Renal cortex interstitium (tissue), 15 donors: ENCODE measurements around the gene CCM2. TPM values are rescaled to one million over a fixed set of nuclear protein-coding genes. Genes with fewer than 3 reads are reported as not detected.

Experiments
- DNase-seq, 11 donors: peaks; one replicate each; pipeline ENCODE4 v3.0.0-alpha.2; 2013; ENCODE audit warnings: low read depth in 9 of 11, low spot score in 4 of 11; ENCODE audit errors: extremely low read depth in 1 of 11
- long read RNA-seq, 16 experiments: transcript quantifications; one replicate each; lab custom pipeline, GENCODE V29; 2026
- polyA plus RNA-seq, 3 donors: library from polyadenylated mRNA; unstranded; fragments of 120-200 nt; gene quantifications; one replicate each; pipeline ENCODE4 v1.2.1, GENCODE V29; 2013; ENCODE audit not compliant: insufficient read length in 3 of 3

CCM2 gene
- 10 to 100 TPM; 23.8 to 32.9 (median 26.1) TPM for polyA plus RNA-seq
- long read RNA-seq, donor 1, partial matches to known transcripts: 0 of 5 reads
- long read RNA-seq, donor 1, other reads (novel, unspliced or antisense): 0 of 5 reads
- long read RNA-seq, donor 2, transcript CCM2-201 (10 exons, 1,894 nt): major isoform, 5 of 5 reads
- long read RNA-seq, donor 2, partial matches to known transcripts: 0 of 5 reads
- long read RNA-seq, donor 2, other reads (novel, unspliced or antisense): 0 of 5 reads
- long read RNA-seq, donor 3, transcript CCM2-201 (10 exons, 1,894 nt): major isoform, 10 of 19 reads
- long read RNA-seq, donor 3, partial matches to known transcripts: 0 of 19 reads
- long read RNA-seq, donor 3, other reads (novel, unspliced or antisense): 0 of 19 reads
- long read RNA-seq, donor 4, transcript CCM2-201 (10 exons, 1,894 nt): major isoform, 6 of 8 reads
- long read RNA-seq, donor 4, partial matches to known transcripts: 0 of 8 reads
- long read RNA-seq, donor 4, other reads (novel, unspliced or antisense): 0 of 8 reads
- long read RNA-seq, donor 5: 0 reads
- long read RNA-seq, donor 6, partial matches to known transcripts: 0 of 4 reads
- long read RNA-seq, donor 6, other reads (novel, unspliced or antisense): 0 of 4 reads
- long read RNA-seq, donor 7, transcript CCM2-201 (10 exons, 1,894 nt): major isoform, 6 of 66 reads
- long read RNA-seq, donor 7, partial matches to known transcripts: 38 of 66 reads
- long read RNA-seq, donor 7, other reads (novel, unspliced or antisense): 20 of 66 reads
- long read RNA-seq, donor 8: 0 reads
- long read RNA-seq, donor 9, partial matches to known transcripts: 0 of 4 reads
- long read RNA-seq, donor 9, other reads (novel, unspliced or antisense): 0 of 4 reads
- long read RNA-seq, donor 10, partial matches to known transcripts: 0 of 5 reads
- long read RNA-seq, donor 10, other reads (novel, unspliced or antisense): 0 of 5 reads
- long read RNA-seq, donor 11, partial matches to known transcripts: 0 of 6 reads
- long read RNA-seq, donor 11, other reads (novel, unspliced or antisense): 0 of 6 reads
- long read RNA-seq, donor 12, partial matches to known transcripts: 0 of 3 reads
- long read RNA-seq, donor 12, other reads (novel, unspliced or antisense): 0 of 3 reads
- long read RNA-seq, donor 13: 0 reads
- long read RNA-seq, donor 14, partial matches to known transcripts: 0 of 5 reads
- long read RNA-seq, donor 14, other reads (novel, unspliced or antisense): 0 of 5 reads
- long read RNA-seq, donor 15, partial matches to known transcripts: 0 of 2 reads
- long read RNA-seq, donor 15, other reads (novel, unspliced or antisense): 0 of 2 reads
- long read RNA-seq, donor 16, transcript CCM2-218 (9 exons, 1,719 nt): minor isoform, 5 of 35 reads
- long read RNA-seq, donor 16, transcript CCM2-201 (10 exons, 1,894 nt): major isoform, 25 of 35 reads
- long read RNA-seq, donor 16, partial matches to known transcripts: 0 of 35 reads
- long read RNA-seq, donor 16, other reads (novel, unspliced or antisense): 0 of 35 reads

GRCh38 chr7:45000093-45001032, at the start of gene CCM2:
TSS of gene CCM2 (plus strand) at chr7:45000201. CDS start at chr7:45000334, 133 bp downstream.
- peak in 2 of 11 donors; percentile 28 to 35 for DNase-seq

DNA sequence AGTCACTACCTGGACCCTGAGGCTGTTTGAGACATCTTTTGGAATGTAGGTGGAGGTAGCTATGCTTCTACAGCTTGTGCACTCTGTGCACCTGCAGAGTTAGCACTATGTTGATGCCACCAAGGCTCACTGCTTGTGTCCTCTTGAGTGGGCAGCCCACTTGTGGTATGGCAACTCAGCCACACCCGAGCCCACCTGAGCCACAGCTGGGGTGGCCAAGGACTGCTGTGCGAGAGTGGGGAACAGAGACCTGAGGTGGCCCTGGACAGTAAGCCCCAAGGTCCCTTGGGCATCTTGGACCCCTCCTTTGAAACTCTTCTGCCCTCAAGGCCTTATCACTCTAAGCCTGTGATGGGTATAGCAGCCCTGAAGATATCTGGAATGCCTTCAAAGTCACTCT, 46.8 kb upstream of the CCM2 start:
- DNase-seq: no peak

GRCh38 chr7:44955733-44956132, 44.3 kb upstream of the CCM2 start:
- no peak for DNase-seq

GRCh38 chr7:44956157-44956766, 43.7 kb upstream of the CCM2 start:
- DNase-seq: no peak

DNA sequence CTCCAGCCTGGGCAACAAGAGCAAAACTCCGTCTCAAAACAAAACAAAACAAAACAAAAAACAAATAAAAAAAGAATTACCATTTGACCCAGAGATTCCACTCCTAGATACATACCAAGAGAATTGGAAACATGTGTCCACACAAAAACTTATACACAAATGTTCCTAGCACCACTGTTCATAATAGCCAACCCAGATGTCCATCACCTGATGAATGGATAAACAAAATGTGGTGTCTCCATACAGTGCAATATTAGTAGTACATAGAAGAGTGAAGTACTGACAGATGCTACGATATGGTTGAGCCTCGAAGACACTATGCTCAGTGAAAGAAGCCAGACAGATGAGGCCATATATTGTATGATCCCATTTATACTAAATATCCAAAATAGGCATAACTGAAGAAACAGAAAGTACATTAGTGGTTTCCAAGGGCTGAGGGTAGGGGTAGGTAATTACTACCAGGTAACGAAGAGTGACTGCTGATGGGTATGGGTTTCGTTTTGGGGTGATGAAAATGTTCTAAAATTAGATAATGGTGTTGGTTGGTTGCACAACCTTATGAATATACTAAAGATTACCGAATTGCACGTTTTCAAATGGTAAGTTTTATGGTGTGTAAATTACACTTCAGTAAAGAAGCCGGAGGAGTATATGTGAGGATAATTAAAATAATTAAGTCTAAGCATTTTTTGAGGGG, 41.2 kb upstream of the CCM2 start:
- DNase-seq: no peak

DNA sequence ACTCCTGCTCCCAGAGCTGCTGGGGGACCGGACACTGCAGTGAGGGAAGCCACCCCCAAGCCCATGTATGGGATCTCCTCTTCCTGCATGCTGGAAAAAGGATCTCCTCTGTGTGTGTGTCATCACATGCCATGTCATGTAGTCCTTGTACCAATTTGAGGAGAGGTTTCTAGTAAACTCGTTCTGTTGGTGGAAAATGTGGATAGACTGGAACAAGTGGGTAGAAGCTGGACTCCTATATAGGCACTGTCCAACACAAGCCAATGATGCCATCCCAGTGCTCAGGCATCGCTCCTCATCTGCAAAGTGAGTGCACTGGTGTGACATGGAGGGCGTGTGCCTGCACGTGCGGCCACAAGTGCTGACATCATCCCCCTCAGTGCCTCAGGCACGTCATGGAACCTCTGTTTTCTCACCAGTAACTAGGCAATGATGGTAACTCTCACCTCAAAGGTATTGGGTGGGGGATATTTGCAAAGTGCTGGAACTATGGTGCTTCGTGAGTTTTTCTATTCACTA, 40.5 kb upstream of the CCM2 start:
- no peak for DNase-seq

DNA sequence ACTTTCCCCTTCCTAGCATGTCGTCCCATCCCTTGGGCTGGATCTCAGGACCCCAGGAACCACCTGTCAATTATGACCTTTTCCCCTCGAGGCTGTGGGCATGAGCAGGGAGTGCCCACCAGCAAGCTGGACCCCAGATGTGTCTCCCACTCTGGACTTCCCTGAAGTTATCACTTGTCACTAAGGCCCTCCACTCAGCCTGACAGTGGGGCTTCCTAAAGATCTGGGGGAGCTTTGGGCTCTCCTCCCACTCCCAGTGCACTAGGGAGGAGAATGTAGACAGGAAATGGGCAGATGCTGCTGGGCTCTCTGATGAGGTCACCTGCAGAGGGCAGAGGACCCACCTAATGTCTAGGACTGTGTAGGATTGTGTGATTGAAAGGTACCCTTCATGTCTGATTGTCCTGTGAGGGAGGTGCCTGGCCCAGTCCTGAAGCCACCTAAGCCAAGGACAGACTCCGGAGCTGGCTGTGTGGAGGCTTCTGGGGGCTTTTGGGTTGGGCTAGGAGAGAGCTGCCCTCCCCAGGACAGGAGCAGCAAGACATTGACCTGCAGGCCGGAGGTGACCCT, 39.9 kb upstream of the CCM2 start:
- no peak for DNase-seq

DNA sequence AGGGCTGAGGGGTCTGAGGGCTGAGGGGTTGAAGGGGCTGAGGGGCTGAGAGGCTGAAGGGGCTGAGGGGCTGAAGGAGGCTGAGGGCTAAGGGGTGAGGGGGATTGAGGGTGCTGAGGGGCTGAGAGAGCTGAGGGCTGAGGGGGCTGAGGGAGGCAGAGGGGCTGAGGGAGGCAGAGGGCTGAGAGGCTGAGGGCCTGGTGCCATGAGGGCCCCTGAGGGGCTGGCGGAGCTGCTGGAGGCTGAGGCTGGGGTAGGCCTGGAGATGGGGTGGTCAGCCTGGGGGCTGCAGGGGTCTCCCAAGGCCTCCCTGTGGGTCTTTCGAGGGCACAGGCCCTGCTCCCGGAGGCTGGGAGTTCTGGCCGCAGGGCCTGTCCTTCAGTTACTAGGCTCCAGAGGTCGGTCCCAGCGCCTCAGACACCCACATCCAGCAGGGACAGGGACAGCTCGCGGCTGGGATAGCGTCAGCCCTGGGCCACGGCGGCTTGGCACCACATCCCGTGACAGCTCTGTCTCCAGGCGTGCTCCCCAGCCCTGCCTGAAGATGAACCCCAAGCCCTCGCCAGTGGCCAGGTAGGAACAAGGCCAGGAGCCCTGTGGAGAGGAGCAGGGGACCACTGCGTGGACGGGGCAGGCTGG, 38.0 kb upstream of the CCM2 start:
- DNase-seq: no peak

DNA sequence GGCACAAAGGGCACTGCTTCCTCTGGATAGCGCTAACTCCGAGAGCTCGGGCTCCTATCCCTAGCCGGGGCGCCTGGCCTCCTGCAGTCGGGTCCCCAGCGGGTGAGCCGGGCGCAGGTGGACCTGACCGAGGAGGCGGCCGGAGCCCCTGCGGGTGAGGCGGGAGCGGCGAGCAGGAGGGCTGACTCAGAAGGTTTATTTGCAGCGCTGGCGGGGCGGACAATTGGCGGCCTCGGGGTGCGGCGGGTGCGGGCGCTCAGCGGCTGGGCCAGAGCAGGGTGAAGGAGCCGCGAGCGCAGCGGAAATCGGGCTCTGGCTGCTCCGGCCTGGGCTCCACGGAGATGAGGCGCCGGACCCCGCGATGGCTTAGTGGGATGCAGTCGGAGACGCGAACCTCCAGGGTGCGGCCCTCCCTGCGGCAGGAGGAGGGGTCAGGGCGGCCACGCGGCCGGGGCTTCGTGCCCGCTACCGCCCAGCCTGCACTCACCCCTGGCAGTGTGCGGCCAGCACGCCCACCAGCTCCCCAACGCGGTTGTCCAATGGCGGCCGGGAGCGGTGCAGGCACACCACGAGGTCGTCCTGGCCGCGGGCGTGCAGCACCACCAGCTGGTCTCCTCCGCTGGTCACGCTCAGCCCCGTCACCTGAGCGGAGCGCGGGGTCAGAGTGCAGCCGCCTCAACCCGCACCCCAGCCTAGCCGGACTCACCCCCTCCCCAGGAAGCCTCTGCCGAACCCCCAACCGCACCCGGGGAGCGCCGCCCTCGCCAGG, 37.3 kb upstream of the CCM2 start:
- peak in 5 of 11 donors; percentile 18 to 55 (median 41) for DNase-seq

DNA sequence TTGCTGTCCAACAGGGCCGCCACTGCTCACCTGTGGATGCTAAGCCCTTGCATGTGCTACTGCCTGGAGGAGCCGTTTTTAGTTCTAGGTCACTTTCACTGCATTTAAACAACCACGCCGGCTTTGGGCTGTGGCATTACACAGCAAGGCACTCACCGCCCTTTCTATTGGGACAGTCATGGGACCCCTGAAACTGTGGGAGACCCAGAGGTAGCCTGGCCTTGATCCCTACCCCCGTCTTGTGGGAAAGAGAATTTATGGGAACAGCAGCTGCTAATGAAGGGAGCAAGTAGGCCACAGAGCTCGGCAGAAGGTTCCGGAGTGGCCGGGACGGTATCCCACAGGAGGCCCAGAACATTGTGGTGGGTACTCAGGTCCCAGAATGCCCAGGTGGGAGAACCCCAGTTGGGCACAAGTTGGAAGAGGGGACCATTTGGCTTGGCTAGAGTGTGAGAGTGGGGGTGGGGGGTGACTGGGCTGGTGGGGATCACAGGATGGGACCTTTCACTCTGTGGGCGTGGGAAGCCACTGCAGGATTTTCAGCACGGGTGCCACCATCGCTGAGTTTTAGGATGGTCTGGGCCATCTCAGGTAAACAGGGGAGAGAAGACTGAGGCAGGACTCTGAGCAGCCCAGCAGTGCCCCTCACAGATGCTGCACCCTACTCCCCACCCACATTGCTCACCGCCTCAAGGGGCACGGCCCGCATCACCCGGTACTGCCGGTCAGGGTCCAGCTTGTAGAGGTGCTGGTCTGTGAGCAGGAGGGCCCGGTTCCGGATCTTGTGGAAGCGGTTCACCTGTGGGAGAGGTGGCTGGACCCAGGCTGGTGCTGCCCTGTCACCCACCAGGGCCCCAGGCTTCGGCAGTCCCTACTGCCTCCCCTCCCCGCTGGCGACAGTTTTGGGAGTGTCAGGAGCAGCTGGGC, 36.4 kb upstream of the CCM2 start:
- DNase-seq: no peak

GRCh38 chr7:44964384-44964830, 35.6 kb upstream of the CCM2 start:
- DNase-seq: no peak

DNA sequence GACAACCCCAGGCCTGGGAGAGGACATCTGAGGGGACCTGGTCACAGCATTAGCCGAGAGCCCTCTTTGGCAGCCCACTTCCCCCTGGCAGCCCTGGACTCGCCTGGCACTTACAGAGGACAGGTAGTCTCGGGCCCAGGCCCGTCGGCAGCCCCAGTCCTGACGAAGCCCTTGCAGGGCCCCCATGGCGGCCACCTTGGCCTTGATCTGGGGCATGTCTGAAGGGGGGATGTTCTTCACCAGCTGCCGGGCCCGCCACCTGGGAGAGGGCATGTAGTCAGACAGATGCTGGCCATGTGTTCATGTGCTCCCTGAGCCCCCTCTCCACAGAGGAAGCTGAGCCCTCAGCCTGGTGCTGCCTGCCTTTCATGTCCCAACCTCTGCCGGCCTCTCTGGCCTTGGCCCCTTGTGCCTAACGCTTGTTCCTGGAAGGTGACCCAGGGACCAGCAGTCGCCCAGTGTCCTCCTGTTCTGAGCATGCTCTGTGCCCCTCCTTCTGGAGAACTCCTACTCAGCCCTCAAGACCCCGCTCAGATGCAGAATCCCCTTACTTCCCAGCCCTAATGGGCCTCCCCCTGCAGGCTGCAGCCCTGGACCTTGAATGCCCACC, 35.1 kb upstream of the CCM2 start:
- DNase-seq: no peak

DNA sequence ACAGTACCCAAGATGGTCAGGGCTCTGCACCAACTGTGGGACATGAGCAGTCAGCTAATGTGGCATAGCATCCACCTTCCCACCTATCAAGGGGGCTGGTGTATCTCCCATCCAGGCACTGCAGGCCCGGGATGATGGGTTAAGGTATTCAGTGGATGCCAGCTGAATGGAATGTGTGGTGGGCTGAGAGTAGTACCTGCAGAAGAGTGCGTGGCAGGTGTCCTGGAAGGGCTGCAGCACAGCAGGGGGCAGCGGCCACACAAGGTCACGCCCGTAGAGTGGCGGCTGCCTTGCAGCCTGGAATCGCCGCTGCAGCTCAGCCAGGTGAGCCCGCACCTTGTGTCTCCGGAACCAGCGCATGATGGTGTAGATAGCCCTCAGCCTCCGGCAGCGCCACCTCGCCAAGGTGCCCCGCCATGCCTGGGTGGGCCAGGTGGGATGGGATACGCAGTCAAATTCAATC, 34.5 kb upstream of the CCM2 start:
- DNase-seq: no peak
